Smooth muscle cell (in vitro differentiated cells): Measurements from ENCODE around the gene NR1D2. TPM values are rescaled to one million over a fixed set of nuclear protein-coding genes. Genes with fewer than 3 reads are reported as not detected.

Experiments
- DNase-seq: peaks from one replicate; lab custom pipeline; 2025; ENCODE audit not compliant: unreplicated experiment; lab: John Stamatoyannopoulos, UW
- H2AFZ ChIP-seq: fragments of 200-600 bp; sonication (generic); 2 replicates; pipeline ENCODE4 v1.6.0; 2016; ENCODE audit warnings: antibody characterized with exemption, low read depth, mild to moderate bottlenecking
- H3F3A ChIP-seq: fragments of 200-600 bp; sonication (generic); 2 replicates; pipeline ENCODE4 v1.6.0; 2017; ENCODE audit warnings: antibody characterized with exemption, low read depth
- H3K27ac ChIP-seq: fragments of 200-600 bp; sonication (generic); 2 replicates; pipeline ENCODE4 v1.5.1; 2016; ENCODE audit warnings: low read depth, mild to moderate bottlenecking
- H3K27me3 ChIP-seq: fragments of 200-600 bp; sonication (generic); 2 replicates; pipeline ENCODE4 v1.6.1; 2016; ENCODE audit warnings: low read depth, mild to moderate bottlenecking
- H3K36me3 ChIP-seq: fragments of 200-600 bp; sonication (generic); 2 replicates; pipeline ENCODE4 v1.5.1; 2016; ENCODE audit warnings: low read depth
- H3K4me1 ChIP-seq: fragments of 200-600 bp; sonication (generic); 2 replicates; pipeline ENCODE4 v1.5.1; 2016; ENCODE audit warnings: low read depth
- H3K4me2 ChIP-seq: fragments of 200-600 bp; sonication (generic); 2 replicates; pipeline ENCODE4 v1.6.0; 2016; ENCODE audit warnings: mild to moderate bottlenecking
- H3K4me3 ChIP-seq: fragments of 200-600 bp; sonication (generic); 2 replicates; pipeline ENCODE4 v1.5.1; 2016; ENCODE audit warnings: mild to moderate bottlenecking
- H3K79me2 ChIP-seq: fragments of 200-600 bp; sonication (generic); 2 replicates; pipeline ENCODE4 v1.6.0; 2016; ENCODE audit warnings: low read depth, mild to moderate bottlenecking
- H3K9ac ChIP-seq: fragments of 200-600 bp; sonication (generic); 2 replicates; pipeline ENCODE4 v1.6.0; 2016; ENCODE audit warnings: low read depth
- H3K9me3 ChIP-seq: fragments of 200-600 bp; sonication (generic); replicated peaks from 2 replicates; pipeline ENCODE4 v1.5.1; 2016; ENCODE audit warnings: low read depth
- H4K20me1 ChIP-seq: fragments of 200-600 bp; sonication (generic); 2 replicates; pipeline ENCODE4 v1.6.0; 2016; ENCODE audit warnings: low read depth
- CTCF ChIP-seq: fragments of 200-600 bp; sonication (generic); IDR thresholded peaks from 2 replicates; pipeline ENCODE4 v1.5.1; 2017; ENCODE audit warnings: borderline replicate concordance, mild to moderate bottlenecking, antibody characterized with exemption; ENCODE audit not compliant: insufficient read depth, poor library complexity, severe bottlenecking
- WGBS: methylation state at CpG from one replicate; pipeline ENCODE4 v1.1.7; 2016; ENCODE audit warnings: low lambda C conversion rate; 5-methylcytosine and 5-hydroxymethylcytosine counted together
- polyA plus RNA-seq: library from polyadenylated mRNA; unstranded; fragments of >200 nt; fragmentation: Nextera tagmentation; extraction: Ambion mirVana; gene quantifications from 2 replicates; pipeline ENCODE4 v1.2.1, GENCODE V29; 2016
- total RNA-seq: library from RNA; depleted of rRNA; stranded (reverse); fragments of >200 nt; gene quantifications from 2 replicates; pipeline ENCODE4 v1.2.3, GENCODE V29; 2014

Gene NR1D2
- total and polyA plus RNA-seq, 2 experiments from 2014 or later: 11.7 to 37.8 TPM

DNA sequence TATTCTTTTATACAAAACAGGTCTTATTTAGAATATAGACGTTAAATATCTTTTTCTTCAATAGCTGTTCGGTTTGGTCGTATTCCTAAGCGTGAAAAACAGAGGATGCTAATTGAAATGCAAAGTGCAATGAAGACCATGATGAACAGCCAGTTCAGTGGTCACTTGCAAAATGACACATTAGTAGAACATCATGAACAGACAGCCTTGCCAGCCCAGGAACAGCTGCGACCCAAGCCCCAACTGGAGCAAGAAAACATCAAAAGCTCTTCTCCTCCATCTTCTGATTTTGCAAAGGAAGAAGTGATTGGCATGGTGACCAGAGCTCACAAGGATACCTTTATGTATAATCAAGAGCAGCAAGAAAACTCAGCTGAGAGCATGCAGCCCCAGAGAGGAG is 16.8 kb downstream of the NR1D2 start:
- peaks cover 61% of the 10 kb centered on the region for H4K20me1 ChIP-seq
- H3K36me3 ChIP-seq: no peaks in the 10 kb centered on the region
- 97% methylated on average over 5 of the region's 5 CpGs for WGBS
- no peak overlapping the region for H3K4me3 ChIP-seq
- peaks cover 2% of the 10 kb centered on the region for H3K79me2 ChIP-seq
- no peak overlapping the region for H3K9ac ChIP-seq
- H3K9me3 ChIP-seq: no peaks in the 10 kb centered on the region
- no peak for TF ChIP-seq CTCF
- H3K27ac ChIP-seq: no peak overlapping the region
- H3K4me1 ChIP-seq: no peaks in the 10 kb centered on the region
- H2AFZ ChIP-seq: no peak overlapping the region
- H3F3A ChIP-seq: peaks cover 8% of the 10 kb centered on the region
- no peaks in the 10 kb centered on the region for H3K27me3 ChIP-seq
- no peak for DNase-seq
- H3K4me2 ChIP-seq: no peak overlapping the region

- WGBS: 90% methylated on average over 3 of the region's 3 CpGs
- H4K20me1 ChIP-seq: peaks cover 49% of the 10 kb centered on the region
- H3K27ac ChIP-seq: no peak overlapping the region
- no peak for TF ChIP-seq CTCF
- H3K27me3 ChIP-seq: no peaks in the 10 kb centered on the region
- H3K9ac ChIP-seq: no peak overlapping the region
- no peak overlapping the region for H2AFZ ChIP-seq
- no peak overlapping the region for H3K4me3 ChIP-seq
- no peaks in the 10 kb centered on the region for H3K36me3 ChIP-seq
- no peaks in the 10 kb centered on the region for H3K9me3 ChIP-seq
- H3K4me2 ChIP-seq: no peak overlapping the region
- no peak for DNase-seq
- peaks cover 8% of the 10 kb centered on the region for H3F3A ChIP-seq
- no peaks in the 10 kb centered on the region for H3K79me2 ChIP-seq
- H3K4me1 ChIP-seq: no peaks in the 10 kb centered on the region
Measured at GRCh38 chr3:23964537-23965235, 19.6 kb downstream of the NR1D2 start.

DNA sequence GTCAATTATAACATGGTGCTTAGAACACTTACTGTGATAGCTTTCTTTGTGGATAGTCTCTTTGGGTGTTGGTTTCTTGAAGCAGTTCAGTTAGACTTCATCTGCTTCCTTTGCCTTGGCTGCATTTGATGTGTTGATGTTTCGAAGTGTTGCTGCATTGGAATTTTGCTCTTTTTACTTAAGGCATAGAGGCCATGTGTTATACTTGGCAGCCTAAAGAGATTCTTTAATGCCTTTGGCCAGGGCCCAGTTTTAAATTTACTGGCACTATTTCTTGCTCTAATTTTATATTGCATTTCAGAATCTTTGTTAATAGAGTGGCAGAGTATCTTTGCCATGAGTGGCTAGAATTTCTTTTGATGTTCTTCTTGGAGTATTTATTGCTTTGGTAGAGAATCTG is 21.2 kb downstream of the NR1D2 start:
- 96% methylated on average over 1 of the region's 1 CpG for WGBS
- no peak overlapping the region for H3K9ac ChIP-seq
- no peaks in the 10 kb centered on the region for H3K27me3 ChIP-seq
- no peak overlapping the region for H3K4me2 ChIP-seq
- H3K4me3 ChIP-seq: no peak overlapping the region
- no peaks in the 10 kb centered on the region for H3K36me3 ChIP-seq
- no peak for DNase-seq
- TF ChIP-seq CTCF: no peak
- H3K9me3 ChIP-seq: no peaks in the 10 kb centered on the region
- no peak overlapping the region for H2AFZ ChIP-seq
- H4K20me1 ChIP-seq: peaks cover 45% of the 10 kb centered on the region
- H3K27ac ChIP-seq: no peak overlapping the region
- H3K4me1 ChIP-seq: no peaks in the 10 kb centered on the region
- H3K79me2 ChIP-seq: no peaks in the 10 kb centered on the region
- peaks cover 8% of the 10 kb centered on the region for H3F3A ChIP-seq

GRCh38 chr3:23968463-23969184 is 23.5 kb downstream of the NR1D2 start:
- H2AFZ ChIP-seq: no peak overlapping the region
- H3K4me1 ChIP-seq: no peaks in the 10 kb centered on the region
- TF ChIP-seq CTCF: no peak
- no peak overlapping the region for H3K9ac ChIP-seq
- no peaks in the 10 kb centered on the region for H3K27me3 ChIP-seq
- no peak overlapping the region for H3K4me3 ChIP-seq
- H3K9me3 ChIP-seq: no peaks in the 10 kb centered on the region
- H4K20me1 ChIP-seq: peaks cover 26% of the 10 kb centered on the region
- H3K27ac ChIP-seq: no peak overlapping the region
- WGBS: 96% methylated on average over 5 of the region's 5 CpGs
- no peaks in the 10 kb centered on the region for H3F3A ChIP-seq
- no peak for DNase-seq
- no peaks in the 10 kb centered on the region for H3K36me3 ChIP-seq
- H3K4me2 ChIP-seq: no peak overlapping the region
- no peaks in the 10 kb centered on the region for H3K79me2 ChIP-seq
